Renal pelvis (tissue), 4 donors: ENCODE measurements around the gene ZBTB48. TPM values are rescaled to one million over a fixed set of nuclear protein-coding genes. Genes with fewer than 3 reads are reported as not detected.

ENCODE experiments used
- DNase-seq: peaks from one replicate; pipeline ENCODE4 v3.0.0-alpha.2; 2013
- polyA plus RNA-seq, 3 donors: library from polyadenylated mRNA; unstranded; fragments of 120-200 nt; gene quantifications; one replicate each; pipeline ENCODE4 v1.2.1, GENCODE V29; 2013; ENCODE audit not compliant: insufficient read length in 3 of 3

Gene ZBTB48
- polyA plus RNA-seq, 3 donors = 35.0 to 46.0 (median 43.0) TPM

DNA sequence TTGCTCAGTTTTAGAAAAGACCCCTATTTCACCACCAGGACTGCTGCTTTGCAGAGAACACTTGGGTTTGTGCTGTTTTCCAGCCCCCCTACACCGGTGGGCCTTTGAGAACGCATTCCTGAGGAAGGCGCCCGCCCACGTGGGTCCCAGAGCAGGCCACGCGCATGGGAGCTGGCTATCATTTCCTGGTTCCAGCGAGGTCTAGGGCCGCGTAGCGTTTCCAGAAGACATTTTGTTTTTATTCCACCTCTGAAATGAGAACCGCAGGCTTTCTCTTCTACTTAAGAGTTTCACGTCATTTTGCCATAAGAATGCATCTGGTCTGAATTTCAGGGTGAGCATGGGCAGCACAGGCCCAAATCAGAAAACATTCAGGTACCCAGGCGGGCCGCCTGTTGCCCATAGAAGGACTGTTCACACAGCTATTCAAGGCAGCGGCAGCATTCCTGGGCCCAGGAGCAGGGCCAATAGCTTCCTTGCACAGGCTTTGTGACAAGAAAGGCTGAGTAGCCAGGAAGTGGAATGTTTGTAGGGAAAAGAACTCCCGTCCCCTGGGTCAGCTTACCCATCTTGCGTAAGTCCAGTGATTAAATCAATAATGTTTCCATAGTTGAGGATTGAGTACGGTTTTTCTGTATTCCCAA lies 24.2 kb downstream of the ZBTB48 start:
- peak; percentile 76 for DNase-seq

DNA sequence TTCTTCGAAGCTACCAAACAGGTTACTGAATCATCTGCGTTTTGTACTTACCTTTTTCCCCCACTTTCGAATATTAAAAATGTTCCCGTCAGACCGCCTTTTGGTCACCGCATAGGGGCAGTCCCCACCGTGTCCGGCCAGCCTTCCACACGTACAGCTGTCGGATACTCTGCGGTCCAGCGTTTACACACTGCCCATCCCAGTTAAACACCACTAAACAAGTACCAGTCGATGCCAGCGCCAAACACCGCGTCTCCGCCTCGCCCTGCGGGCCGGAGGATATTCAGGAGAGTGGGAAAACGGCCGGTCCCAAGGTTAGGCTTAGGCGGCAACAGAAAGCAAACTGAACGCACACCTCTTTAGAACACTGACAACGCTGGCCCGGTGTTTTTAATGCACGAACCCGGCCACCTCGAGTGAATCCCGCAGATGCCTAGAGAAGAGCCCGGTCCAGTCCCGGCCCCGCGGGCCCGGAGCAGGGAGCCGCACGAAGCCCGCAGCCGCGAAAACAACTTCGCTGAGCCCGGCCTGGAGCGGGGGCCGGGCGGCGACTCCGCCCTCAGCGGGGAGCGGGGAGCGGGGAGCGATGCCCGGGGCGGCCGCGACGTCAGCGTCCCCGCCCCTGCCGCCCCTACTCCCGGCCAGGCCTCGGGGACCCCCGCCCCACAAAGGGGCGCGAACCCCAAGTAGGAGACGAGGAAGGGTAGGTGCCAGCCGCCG lies 33.0 kb downstream of the ZBTB48 start:
- peak; percentile 46 for DNase-seq

DNA sequence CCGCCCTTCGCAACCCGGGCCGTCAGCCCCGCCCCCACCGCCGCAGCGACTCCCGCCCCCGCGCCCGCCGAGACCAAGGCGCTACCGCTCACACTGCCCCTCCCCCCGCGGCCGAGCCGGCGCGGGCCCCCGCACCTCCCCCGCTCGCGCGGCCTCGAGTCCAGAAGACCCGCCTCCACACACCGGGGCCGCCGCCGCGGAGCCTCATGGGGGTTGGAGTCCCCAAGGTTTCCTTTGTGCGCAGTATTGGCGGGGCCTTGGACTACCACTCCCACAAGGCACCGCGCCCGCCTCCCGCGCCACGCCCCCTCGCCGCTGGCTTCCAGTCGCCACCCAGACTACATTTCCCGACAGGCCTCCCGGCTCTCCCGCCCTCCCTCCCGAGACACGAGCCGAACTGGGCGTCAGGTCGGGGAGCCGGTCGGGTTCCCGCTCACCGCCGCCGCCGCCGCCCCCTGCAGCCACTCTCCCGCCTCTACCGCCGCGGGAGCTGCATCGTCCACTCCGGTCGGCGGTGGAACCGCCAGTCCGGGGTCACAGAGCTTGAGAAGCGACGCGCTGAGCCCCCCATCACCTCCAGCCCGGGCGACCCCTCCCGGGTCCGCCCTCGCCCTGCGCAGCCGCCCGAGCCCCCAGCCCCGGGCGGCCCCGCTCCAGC lies 33.7 kb downstream of the ZBTB48 start, which contains the start of gene PHF13:
TSS of gene PHF13 (plus strand) at position 371 of the 658 bp plus-strand sequence. CDS start 336 bp downstream, outside the sequence.
- peak; percentile 99 for DNase-seq

DNA sequence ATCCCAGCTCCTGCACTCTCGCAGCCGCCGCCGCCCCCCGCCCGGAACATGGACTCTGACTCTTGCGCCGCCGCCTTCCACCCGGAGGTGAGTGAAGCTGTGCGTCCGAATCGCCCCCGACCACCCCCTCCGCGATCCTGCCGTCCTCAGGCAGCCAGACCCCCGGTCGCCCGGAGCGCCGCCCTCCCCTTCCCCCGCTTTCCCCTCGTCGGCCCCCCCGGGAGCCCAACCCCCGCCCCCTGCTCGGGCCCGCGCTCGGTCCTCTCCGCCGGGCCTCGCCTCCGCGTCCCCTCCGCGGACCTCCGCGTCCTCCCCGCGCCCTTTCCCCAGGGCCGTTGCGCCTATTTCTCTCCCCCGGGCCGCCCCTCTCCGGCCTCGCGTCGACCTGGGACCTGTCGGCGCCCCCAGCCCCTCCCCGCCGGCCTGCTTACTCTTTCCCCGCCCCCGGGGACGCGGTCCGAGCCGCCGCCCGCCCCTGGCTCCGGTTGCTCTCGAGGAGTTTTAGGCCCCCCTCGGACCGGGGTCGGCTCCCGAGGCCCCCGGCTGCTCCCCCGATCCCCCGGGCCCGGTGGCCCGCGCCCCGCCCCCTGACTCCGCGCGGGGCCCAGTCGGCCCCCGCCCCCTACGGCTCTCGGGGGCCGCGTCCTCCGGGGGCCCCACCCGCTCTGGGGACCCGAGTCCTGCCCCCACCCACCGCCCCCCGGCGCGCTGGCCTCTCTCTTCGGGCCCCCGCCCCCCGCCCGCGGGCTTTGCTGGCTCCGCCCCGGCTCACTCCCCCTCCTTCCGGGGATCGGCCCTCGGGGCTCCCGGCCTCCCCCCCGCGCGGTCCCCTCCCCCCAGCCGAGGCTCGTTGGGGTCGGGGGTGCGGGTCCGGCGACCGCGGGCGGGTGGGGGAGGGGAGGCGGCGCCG lies 34.5 kb downstream of the ZBTB48 start:
- peak; percentile 51 for DNase-seq

DNA sequence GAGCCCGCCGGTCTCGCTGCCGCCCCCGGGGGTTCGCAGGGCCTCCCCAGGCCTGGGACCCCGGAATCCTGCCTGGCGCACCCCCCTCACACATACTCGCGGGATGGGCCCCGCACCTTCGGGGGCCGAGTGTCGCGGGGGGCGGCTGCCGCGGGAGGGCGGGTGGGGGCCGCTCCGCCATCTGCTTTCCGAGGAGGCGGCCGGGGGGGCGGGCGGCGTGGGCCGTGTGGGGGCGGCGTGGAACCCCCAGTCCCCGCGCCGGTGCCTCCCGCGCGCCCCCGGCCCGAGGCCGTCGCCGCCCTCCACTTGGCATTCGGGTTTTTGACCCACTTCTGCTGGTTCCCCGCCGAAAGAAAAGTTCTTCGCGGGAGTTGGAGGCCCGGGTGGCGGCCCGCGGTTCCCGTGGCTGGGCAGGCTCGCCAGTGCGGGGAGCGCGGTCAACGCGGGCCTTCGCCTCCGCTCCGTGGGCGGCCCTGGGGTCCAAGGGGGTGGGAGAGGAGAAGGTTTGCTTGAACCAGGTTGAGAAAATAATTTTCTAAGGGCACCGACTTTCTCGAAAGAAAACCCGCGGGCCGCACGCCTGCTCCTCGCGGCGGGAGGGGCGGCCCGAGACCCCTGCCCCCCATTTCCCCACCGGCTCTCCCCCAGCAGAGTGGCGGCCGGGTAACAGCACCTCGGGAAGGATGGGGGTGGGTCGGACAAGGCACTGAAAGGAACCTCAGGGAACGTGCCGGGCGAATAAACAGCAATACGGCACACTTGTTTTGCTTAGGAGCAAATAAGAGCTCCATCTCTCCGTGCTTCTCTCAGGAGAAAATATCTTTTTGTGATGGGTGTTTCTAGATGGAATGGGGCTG lies 35.4 kb downstream of the ZBTB48 start:
- no peak for DNase-seq

DNA sequence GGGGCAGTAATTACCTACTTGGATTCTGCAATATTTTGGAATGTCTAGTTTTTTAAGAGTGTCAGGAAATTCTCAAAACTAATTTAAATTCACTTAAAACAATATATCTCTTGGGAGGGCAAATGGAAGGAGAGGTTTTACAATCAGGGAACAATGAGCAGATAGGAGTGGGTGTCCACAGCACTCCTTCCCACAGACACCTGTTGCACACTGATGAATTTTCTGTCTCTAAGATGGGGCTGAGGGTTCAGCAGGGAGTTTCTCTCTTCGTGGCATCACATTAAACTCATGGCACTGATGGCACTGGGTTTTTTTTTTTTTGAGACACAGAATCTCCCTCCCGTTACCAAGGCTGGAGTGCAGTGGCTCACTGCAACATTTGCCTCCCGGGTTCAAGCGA lies 39.3 kb downstream of the ZBTB48 start:
- no peak for DNase-seq

DNA sequence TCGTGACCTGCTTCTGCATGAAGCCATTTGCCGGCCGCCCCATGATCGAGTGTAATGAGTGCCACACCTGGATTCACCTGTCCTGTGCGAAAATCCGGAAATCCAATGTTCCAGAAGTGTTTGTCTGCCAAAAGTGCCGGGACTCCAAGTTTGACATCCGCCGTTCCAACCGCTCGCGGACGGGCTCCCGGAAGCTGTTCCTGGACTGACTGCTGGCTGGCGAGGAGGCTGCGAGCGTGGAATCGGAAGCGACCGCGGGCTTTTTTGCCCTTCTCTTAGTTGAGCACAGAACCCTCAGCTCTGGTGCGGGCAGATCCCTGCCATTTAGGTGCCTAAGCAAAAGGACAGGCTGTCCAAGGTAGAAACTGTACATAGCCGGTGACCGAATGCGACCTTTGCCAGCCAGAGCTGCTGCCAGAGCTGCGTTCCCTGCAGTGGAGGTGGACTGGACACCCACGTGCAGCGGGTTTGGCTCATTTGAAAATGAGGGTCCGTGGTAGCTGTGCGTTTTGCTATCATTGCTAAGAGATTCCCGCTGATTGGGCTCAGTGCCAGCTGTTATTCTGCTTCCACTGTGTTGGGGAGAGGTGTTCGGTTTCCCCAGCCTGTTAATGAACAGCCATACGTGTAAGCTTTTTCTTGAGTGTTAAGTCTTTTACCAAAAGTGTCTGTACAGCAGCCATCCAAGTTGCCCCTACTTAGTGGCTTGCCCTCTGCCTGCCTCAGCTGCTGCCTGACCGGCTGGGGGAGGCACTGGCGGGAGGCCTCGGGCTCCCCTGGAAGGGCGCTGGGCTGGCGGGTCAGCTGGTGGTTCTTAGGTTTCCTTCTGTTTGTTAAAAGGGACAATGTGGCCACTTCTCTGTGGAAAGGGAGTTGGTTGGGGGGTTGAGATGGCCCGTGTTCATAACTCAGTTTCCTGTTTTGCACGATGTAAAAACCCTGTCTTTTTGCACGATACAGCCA lies 41.9 kb downstream of the ZBTB48 start:
- no peak for DNase-seq

DNA sequence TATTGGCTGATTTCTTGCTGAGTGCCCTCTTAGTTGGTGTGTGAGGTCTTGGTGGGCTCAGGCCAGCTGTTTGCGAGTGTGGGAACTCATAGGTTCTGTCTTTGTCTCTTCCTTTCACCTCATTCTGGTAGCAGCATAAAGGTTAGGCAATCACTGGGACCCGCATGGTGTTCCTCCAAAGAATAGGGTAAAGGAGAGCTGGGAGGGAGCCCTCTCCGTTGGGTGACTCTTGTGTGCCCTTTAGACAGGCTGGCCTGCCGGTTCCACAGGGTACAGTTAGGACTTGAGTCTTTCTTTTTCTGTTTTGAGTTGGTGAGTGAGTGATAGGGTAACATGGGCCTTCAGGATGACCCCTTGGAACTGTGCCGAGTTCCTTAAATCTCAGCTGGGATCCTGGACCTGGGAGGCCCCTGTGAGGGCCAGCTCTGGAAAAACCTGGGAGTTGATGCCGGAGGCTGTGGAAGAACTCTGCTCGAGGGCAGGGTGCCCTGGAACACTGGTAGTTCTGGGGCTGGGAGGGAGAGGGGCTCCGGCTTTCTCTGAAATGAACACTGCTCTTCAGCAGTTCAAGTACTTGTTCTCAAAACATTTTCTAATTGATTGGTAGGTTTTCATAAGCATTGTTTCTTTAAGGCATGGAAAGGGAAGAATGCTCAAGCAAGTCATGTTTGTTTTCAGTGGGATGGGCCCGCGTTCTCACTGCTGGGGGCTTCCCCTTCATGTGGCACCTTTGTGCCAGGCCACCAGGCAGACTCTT lies 42.8 kb downstream of the ZBTB48 start:
- DNase-seq = no peak

DNA sequence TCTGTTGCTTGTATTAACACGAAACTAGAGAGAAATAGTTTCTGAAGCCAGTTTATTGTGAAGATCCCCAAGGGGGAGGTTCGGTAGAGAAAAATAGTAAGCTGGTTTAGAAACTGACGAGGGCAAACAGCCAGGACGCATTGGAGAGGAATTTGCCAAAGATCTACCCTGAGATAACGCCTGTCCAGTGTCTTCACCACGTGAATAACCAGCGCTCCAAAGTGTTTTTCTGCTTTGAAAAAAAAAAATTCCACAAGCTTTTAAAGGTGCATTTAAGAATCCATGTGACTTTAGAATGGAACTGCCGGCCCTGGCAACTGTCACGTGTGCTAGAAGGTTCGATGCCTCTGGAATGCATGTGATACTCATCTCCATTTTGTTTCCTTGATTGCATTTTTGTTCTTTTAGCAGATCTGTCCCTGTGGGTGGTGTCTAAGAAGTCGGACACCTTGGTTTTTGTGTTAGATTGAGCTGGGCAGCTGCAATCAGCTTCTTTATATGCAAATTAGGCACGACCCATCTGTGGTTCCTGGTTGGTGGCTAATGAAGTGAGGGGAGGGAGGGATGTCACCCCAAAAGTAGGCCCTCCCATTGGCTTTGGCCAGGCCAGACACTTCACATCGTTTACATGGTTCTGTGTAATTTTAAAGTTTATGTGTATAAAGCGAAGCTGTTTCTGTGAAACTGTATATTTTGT lies 43.6 kb downstream of the ZBTB48 start:
- no peak for DNase-seq

DNA sequence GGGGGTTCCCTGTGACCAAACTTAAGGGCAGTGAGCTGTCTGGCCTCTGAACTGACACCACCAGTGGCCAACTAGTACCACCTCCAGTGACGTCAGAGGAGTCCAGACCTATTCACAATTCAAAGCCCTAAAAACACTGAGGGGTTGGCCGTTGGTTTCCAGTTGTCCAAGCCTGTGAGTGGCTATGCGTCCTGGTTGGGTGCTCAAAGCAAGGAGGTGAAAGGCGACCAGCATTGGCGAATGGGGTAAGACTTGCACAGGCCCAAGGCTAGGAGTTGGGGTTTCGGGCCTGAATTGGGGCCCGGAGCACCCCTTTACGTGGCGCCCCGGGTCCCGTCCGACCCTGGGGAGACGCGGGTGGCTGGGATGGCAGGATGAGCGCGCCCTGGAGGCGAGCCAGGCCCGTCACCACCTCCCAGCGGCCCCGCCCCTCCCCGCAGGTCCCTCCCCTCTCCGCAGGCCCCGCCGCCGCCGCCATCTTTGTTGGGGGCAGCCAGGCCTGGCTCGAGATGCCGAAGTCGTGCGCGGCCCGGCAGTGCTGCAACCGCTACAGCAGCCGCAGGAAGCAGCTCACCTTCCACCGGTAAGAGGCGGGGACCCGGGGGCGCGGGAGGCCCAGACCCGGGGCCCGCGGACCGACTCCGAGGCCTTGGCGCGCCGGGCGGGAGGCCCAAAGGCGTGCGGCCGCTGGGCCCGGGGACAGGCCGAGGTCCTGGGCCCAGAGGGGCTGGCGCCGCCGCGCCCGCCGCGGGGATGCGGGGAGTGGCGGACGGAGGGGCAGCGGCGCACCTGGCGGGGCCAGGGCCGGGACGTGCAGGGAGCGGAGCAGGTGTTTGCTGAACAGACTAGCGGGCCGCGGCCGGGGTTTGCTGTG lies 45.2 kb downstream of the ZBTB48 start, which contains the start of gene THAP3:
TSS of gene THAP3 (plus strand) at position 159 of the 874 bp plus-strand sequence. CDS start at position 510, 351 bp downstream.
- DNase-seq = peak; percentile 87

DNA sequence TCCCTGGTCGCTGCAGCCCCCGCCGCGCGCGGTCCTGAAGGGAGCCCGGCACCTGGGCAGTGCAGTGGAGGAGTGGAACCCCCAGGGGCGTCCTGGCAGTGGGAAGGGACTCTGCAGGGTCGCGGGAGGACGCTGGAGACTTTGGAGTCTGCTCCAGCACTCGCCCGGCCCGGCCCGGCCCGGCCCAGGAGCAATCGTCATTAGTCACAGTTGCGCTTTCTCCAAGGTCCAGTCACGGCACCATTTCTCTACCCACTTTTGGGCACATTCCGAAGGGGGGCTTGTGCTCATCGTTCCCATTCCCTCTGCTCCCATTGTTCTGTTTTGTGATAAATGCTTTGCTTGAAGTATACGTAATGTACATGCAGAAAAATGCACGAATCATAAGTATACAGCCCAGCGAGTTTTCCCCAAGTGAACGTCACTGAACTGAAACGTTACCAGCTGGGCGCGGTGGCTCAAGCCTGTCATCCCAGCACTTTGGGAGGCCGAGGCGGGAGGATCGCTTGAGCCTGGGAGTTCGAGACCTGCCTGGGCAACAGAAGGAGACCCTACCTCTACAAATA lies 45.9 kb downstream of the ZBTB48 start:
- DNase-seq = no peak

DNA sequence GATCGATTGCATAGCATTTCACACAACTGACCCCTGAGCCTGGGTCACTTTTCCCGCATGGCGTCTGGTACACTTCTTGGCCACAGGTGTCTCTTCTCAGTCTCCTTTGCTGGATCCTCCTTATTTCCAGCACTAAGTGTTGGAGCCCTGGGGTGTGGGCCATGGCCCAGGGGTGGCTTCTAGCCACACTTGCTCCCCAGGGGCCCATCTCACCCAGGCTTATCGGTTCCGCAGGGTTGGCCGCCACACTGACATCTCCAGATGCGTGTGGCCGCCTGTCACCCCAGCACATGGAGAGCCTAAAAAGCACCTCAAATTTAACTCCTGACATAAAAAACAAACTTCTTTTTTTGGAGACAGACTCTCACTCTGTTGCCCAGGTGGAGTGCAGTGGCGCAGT lies 47.2 kb downstream of the ZBTB48 start:
- DNase-seq = no peak

DNA sequence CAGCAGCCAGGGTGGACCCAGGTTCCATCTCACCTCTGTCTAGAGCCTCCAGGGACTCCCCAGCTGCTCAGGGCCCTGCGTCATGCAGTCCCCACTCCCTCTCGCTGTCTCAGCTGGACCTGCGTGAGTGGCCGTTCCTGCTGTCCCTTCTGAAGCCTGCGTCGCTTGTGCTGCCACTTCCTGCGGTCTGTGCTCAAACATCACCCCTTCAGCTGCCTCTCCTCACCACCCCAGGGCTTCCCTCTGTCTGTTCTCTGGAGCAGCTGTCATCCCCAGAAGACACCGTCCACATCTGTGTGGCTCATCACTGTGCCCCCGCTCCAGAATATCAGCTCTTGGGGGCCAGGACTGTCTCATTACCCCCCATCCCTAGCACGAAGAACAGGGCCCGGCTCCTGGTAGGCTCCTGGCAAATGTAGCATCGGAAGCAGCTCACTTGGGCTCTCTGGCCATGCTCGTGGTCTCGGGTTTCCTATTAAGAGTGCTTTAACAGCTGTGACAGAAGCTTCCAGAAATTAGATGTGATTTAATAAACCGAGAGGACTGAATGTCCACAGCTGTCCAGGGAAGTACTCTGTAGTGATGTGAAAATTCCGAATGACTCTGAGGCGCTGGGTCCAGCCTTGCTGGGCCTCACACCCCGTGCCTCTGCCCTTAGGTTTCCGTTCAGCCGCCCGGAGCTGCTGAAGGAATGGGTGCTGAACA lies 48.2 kb downstream of the ZBTB48 start:
- DNase-seq = no peak

DNA sequence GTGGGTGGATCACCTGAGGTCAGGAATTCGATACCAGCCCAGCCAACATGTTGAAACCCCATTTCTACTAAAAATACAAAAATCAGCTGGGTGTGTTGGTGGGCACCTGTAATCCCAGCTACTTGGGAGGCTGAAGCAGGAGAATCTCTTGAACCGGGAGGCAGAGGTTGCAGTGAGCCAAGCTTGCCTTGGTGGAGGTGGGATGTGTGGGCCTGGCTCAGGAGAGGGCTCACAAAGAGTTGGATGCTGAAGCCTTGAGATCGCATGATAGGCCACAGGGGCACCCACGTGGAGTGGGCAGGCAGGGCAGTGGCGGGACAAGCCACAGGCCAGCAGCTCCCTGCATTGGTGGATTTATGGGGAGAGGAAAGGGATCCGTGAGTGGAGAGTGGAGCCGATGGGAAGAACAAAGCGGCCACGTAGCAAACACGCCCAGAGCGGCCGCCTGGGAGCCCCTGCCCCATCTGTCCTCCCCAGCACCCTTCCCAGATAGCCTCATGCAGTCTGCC lies 49.2 kb downstream of the ZBTB48 start:
- DNase-seq = no peak

DNA sequence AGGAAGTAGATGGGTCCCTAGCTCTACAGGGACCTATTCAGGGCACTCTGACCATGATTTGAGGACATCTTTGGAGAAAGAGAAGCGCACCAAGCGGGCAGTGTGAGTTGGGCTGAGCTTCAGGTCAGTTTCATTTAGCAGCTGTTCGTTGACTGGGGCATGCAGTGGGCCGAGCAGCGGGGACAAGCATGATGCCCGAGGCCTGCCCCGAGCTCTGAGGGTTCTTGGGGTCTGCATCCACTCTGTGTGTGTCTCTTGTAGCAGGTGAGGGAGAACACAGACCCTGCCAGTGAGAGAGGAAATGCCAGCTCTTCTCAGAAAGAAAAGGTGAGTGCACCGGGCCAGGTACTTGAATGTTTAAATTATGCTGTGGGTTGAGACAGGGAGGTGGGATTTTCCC lies 50.2 kb downstream of the ZBTB48 start:
- DNase-seq = no peak

DNA sequence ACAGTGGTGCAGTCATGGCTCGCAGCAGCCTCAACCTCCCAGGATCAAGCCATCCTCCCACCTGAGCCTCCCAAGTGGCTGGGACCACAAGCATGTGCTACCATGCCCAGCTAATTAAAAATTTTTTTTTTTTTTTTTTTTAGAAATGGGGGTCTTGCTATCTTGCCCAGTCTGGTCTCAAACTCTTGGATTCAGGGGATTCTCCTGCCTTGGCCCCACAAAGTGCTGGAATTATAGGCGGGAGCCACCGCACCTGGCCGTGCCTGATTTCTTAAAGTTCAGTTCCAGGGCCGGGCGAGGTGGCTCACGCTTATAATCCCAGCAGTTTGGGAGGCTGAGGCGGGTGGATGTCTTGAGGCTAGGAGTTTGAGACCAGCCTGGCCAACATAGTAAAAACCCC lies 51.3 kb downstream of the ZBTB48 start:
- no peak for DNase-seq
